ENCODE measurements around the gene CARD16.

- TF ChIP-seq CTCF (IDR thresholded peaks at IDR 0.05) (peak in 1 of 12 donors; percentile 6), POLR2A (IDR thresholded peaks at IDR 0.05) (no peak)
Observed at GRCh38 chr11:105000167-105000566, 45.0 kb downstream of the CARD16 start.
